GM12874 (cell line): Measurements from ENCODE around the gene ZNF474.

ENCODE experiments used
- TF ChIP-seq, protein P1 (sequence below): IDR thresholded peaks from 2 replicates; pipeline ENCODE4 v1.5.1; 2011; ENCODE audit warnings: low read depth, mild to moderate bottlenecking, control low read depth, low read length, moderate library complexity; ENCODE audit not compliant: insufficient read depth

The ZNF474 gene

DNA sequence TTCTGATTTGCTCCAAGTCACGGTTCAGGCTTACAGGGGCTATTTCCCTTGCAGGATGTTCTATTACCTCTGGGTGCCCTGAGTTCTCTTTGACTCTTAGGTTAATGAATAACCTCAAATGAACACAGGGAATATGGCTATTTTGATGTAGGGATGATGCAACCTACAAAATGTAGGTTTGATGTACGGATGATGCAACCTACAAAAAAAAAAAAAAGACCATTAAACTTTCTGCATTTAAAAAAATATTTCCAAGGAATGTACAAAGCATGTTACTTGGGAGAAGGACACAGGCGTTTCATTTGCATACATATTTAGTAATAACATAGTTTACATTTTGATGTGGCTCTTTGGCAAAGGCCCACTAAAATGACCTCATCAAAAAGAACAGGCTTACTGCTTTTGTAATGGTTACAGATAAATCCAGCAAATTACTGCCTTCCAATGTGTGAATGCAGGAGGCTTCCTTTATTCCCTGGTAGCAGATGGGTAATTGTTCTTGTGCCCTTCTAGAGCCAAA, 36.3 kb downstream of the ZNF474 start:
- TF ChIP-seq, protein P1, sequence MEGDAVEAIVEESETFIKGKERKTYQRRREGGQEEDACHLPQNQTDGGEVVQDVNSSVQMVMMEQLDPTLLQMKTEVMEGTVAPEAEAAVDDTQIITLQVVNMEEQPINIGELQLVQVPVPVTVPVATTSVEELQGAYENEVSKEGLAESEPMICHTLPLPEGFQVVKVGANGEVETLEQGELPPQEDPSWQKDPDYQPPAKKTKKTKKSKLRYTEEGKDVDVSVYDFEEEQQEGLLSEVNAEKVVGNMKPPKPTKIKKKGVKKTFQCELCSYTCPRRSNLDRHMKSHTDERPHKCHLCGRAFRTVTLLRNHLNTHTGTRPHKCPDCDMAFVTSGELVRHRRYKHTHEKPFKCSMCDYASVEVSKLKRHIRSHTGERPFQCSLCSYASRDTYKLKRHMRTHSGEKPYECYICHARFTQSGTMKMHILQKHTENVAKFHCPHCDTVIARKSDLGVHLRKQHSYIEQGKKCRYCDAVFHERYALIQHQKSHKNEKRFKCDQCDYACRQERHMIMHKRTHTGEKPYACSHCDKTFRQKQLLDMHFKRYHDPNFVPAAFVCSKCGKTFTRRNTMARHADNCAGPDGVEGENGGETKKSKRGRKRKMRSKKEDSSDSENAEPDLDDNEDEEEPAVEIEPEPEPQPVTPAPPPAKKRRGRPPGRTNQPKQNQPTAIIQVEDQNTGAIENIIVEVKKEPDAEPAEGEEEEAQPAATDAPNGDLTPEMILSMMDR = no peak

GRCh38 chr5:122169350-122170103, 40.2 kb downstream of the ZNF474 start:
- TF ChIP-seq, protein P1 = no peak

- TF ChIP-seq, protein P1 = no peak
These were observed 41.3 kb downstream of the ZNF474 start for GRCh38 chr5:122170620-122171019.

- TF ChIP-seq, protein P1 = no peak
These were observed 42.9 kb downstream of the ZNF474 start for GRCh38 chr5:122172207-122172606.

- TF ChIP-seq, protein P1 = no peak
These were observed 44.4 kb downstream of the ZNF474 start for GRCh38 chr5:122173474-122174415.

GRCh38 chr5:122175091-122175490, 45.7 kb downstream of the ZNF474 start:
- TF ChIP-seq, protein P1 = no peak

GRCh38 chr5:122175852-122176251, 46.5 kb downstream of the ZNF474 start:
- TF ChIP-seq, protein P1 = no peak
